HEK293 (cell line): ENCODE results near the gene TM9SF1.
"Not testable (repeated sequence)": the region's sequence is repeated elsewhere in the genome, so short reads cannot be mapped to it uniquely, and the experiment has no call there.

Source experiments
- CTCF ChIA-PET: fragments of 350-600 bp; formaldehyde crosslinking; extraction: SDS; loops from one replicate; lab custom pipeline; 2021; ENCODE audit warnings: antibody characterized with exemption; lab: Yijun Ruan, JAX
- POLR2A ChIA-PET: fragments of 300-600 bp; formaldehyde crosslinking; extraction: SDS; loops from one replicate; lab custom pipeline; 2020; ENCODE audit warnings: antibody characterized with exemption, inconsistent platforms; lab: Yijun Ruan, JAX
- H3K27ac ChIP-seq: fragments of 200-500 bp; sonication (Bioruptor generic); 2 replicates; pipeline ENCODE4 v1.5.1; 2014; ENCODE audit warnings: low read depth, low read length, control low read depth, inconsistent platforms; ENCODE audit errors: extremely low read depth
- H3K36me3 ChIP-seq, 2 experiments: fragments of 200-500 bp in 1 of 2; sonication (Bioruptor generic) in 1 of 2; 1 replicate in 1 of 2; 2 replicates in 1 of 2; pipeline ENCODE4 v1.5.1; 2014 to 2017; ENCODE audit warnings: inconsistent platforms in 2 of 2, low read length in 2 of 2; ENCODE audit not compliant: control insufficient read depth in 2 of 2, insufficient read depth in 1 of 2
- H3K4me1 ChIP-seq: fragments of 200-500 bp; sonication (Bioruptor generic); 2 replicates; pipeline ENCODE4 v1.5.1; 2014; ENCODE audit warnings: mild to moderate bottlenecking, low read length, inconsistent platforms; ENCODE audit not compliant: control insufficient read depth, insufficient read depth
- H3K4me3 ChIP-seq: 2 replicates; pipeline ENCODE4 v1.5.1; 2011; ENCODE audit warnings: low read depth, mild to moderate bottlenecking, control low read depth, low read length, moderate library complexity
- H3K9me3 ChIP-seq: fragments of 200-500 bp; sonication (Bioruptor generic); 2 replicates; pipeline ENCODE4 v1.5.1; 2014; ENCODE audit warnings: low read depth, low read length, inconsistent platforms; ENCODE audit not compliant: control insufficient read depth, insufficient read depth
- GLI2 ChIP-seq: fragments of 450-650 bp; formaldehyde crosslinking; IDR thresholded peaks from 2 replicates; pipeline ENCODE4; 2017; ENCODE audit warnings: missing biosample characterization, missing genetic modification characterization, low read depth, borderline replicate concordance
- GLIS1 ChIP-seq: fragments of 450-650 bp; formaldehyde crosslinking; IDR thresholded peaks from 2 replicates; pipeline ENCODE4 v1.5.1; 2016; ENCODE audit warnings: missing biosample characterization, missing genetic modification characterization
- HOXA7 ChIP-seq: sonication (generic); formaldehyde crosslinking; IDR thresholded peaks from 2 replicates; pipeline ENCODE4 v1.8.1; 2022; ENCODE audit warnings: missing genetic modification reagents, borderline replicate concordance
- HOXD13 ChIP-seq: sonication (generic); formaldehyde crosslinking; IDR thresholded peaks from 2 replicates; pipeline ENCODE4 v1.8.0; 2022; ENCODE audit warnings: missing genetic modification reagents, borderline replicate concordance
- PBX3 ChIP-seq: sonication (generic); formaldehyde crosslinking; IDR thresholded peaks from 2 replicates; pipeline ENCODE4 v1.8.1; 2022; ENCODE audit warnings: mild to moderate bottlenecking, moderate library complexity, missing genetic modification reagents
- ZBTB6 ChIP-seq: fragments of 450-650 bp; formaldehyde crosslinking; IDR thresholded peaks from 2 replicates; pipeline ENCODE4 v1.5.1; 2017; ENCODE audit warnings: missing biosample characterization, missing genetic modification characterization
- ZFP69B ChIP-seq: fragments of 450-650 bp; formaldehyde crosslinking; IDR thresholded peaks from 2 replicates; pipeline ENCODE4 v1.5.1; 2016; ENCODE audit warnings: missing biosample characterization, missing genetic modification characterization
- ZNF19 ChIP-seq: fragments of 450-650 bp; formaldehyde crosslinking; IDR thresholded peaks from 2 replicates; pipeline ENCODE4; 2016; ENCODE audit warnings: missing biosample characterization, missing genetic modification characterization, low read depth
- ZNF211 ChIP-seq: fragments of 450-650 bp; formaldehyde crosslinking; IDR thresholded peaks from 2 replicates; pipeline ENCODE4 v1.5.1; 2016; ENCODE audit warnings: low read depth, missing biosample characterization, missing genetic modification characterization
- ZNF341 ChIP-seq: fragments of 450-650 bp; formaldehyde crosslinking; IDR thresholded peaks from 2 replicates; pipeline ENCODE4; 2016; ENCODE audit warnings: low read depth, missing biosample characterization, missing genetic modification characterization
- ZNF488 ChIP-seq: fragments of 450-650 bp; formaldehyde crosslinking; IDR thresholded peaks from 2 replicates; pipeline ENCODE4 v1.5.1; 2016; ENCODE audit warnings: missing biosample characterization, missing genetic modification characterization
- ZNF558 ChIP-seq: fragments of 450-650 bp; formaldehyde crosslinking; IDR thresholded peaks from 2 replicates; pipeline ENCODE4 v1.5.1; 2016; ENCODE audit warnings: missing biosample characterization, missing genetic modification characterization

The TM9SF1 gene

GRCh38 chr14:24206260-24207103, 11.2 kb upstream of the TM9SF1 start:
- H3K4me1 ChIP-seq, result no peaks in the 10 kb centered on the region
- H3K27ac ChIP-seq, result no peak overlapping the region
- peaks cover 23 to 76% of the 10 kb centered on the region in 2 experiments for H3K36me3 ChIP-seq
- no peak overlapping the region for H3K4me3 ChIP-seq
- ChIA-PET CTCF (interaction anchor here (1.5 kb wide), 1 partner anchor 9 kb away, joined by 5 read pairs; the partner anchor contains the start of gene MDP1), POLR2A (interaction anchor here (1.5 kb wide), 1 partner anchor 11 kb away, joined by 5 read pairs; the partner anchor contains the start of gene TM9SF1)
- TF ChIP-seq PBX3 (CRISPR knock-in tag) (no peak), ZNF19 (tag by site-specific recombination) (no peak), ZNF558 (tag by site-specific recombination) (no peak)
- H3K9me3 ChIP-seq, result no peaks in the 10 kb centered on the region

GRCh38 chr14:24204163-24205146, 9.2 kb upstream of the TM9SF1 start:
- H3K4me3 ChIP-seq, result no peak overlapping the region
- ChIA-PET CTCF (interaction anchor here (0.6 to 0.7 kb wide), 2 partner anchors 9 to 148 kb away, joined by 3 to 4 read pairs; partner anchors contain the start of gene CHMP4A), POLR2A (interaction anchor here (1.2 to 1.4 kb wide), 2 partner anchors 9 kb away, joined by 4 to 10 read pairs; partner anchors contain the start of genes CHMP4A and TM9SF1)
- no peak overlapping the region for H3K27ac ChIP-seq
- H3K4me1 ChIP-seq, result no peaks in the 10 kb centered on the region
- peaks cover 18 to 63% of the 10 kb centered on the region in 2 experiments for H3K36me3 ChIP-seq
- H3K9me3 ChIP-seq, result no peaks in the 10 kb centered on the region
- TF ChIP-seq HOXA7 (CRISPR knock-in tag), result no peak

GRCh38 chr14:24203249-24203886, 8.1 kb upstream of the TM9SF1 start:
- H3K36me3 ChIP-seq, result peaks cover 12 to 62% of the 10 kb centered on the region in 2 experiments
- CTCF ChIA-PET, H3K9me3 ChIP-seq, H3K27ac ChIP-seq, H3K4me1 ChIP-seq, H3K4me3 ChIP-seq: not testable (repeated sequence)
- POLR2A ChIA-PET, result interaction anchor here (0.9 kb wide), 1 partner anchor 10 kb away, joined by 3 read pairs; the partner anchor contains the start of gene CHMP4A

GRCh38 chr14:24202538-24202937, 7.3 kb upstream of the TM9SF1 start:
- H3K9me3 ChIP-seq, H3K27ac ChIP-seq, CTCF ChIA-PET, H3K4me3 ChIP-seq, H3K4me1 ChIP-seq: not testable (repeated sequence)
- peaks cover 7 to 54% of the 10 kb centered on the region in 2 experiments; a peak in 2 of 3 replicates for H3K36me3 ChIP-seq
- POLR2A ChIA-PET, result interaction anchor here (0.9 kb wide), 1 partner anchor 11 kb away, joined by 3 read pairs; the partner anchor contains the start of gene CHMP4A

GRCh38 chr14:24198814-24199524, 3.7 kb upstream of the TM9SF1 start:
- ChIA-PET POLR2A (interaction anchor here (1.6 to 2.0 kb wide), 2 partner anchors 10 to 14 kb away, joined by 4 to 7 read pairs; partner anchors contain the start of genes CHMP4A and IPO4), CTCF (no interaction called here)
- Histone ChIP-seq H3K9me3 (no peaks in the 10 kb centered on the region), H3K4me3 (no peak overlapping the region), H3K4me1 (peaks cover 4% of the 10 kb centered on the region; the same call in 1 of the 2 replicates), H3K27ac (peak overlapping the region; percentile 25; the same call in 1 of the 2 replicates), H3K36me3 (peaks cover 4 to 31% of the 10 kb centered on the region in 2 experiments; a peak in 2 of 3 replicates)
- 0 out of 2 replicates have a peak, but pooled peaks have one; percentile 11 for TF ChIP-seq GLIS1 (tag by site-specific recombination)
- TF ChIP-seq ZNF211 (tag by site-specific recombination), result no peak
- no peak for TF ChIP-seq ZBTB6 (tag by site-specific recombination)
- TF ChIP-seq HOXD13 (CRISPR knock-in tag), result no peak
- no peak for TF ChIP-seq ZNF488 (tag by site-specific recombination)
- TF ChIP-seq ZFP69B (tag by site-specific recombination), result no peak
- no peak for TF ChIP-seq GLI2
- TF ChIP-seq ZNF341 (tag by site-specific recombination), result no peak
